ENCODE results near the gene LAMB4. TPM values are rescaled to one million over a fixed set of nuclear protein-coding genes. Genes with fewer than 3 reads are reported as not detected.
"Not testable (repeated sequence)": the region's sequence is repeated elsewhere in the genome, so short reads cannot be mapped to it uniquely, and the experiment has no call there.

LAMB4 gene
- total and polyA plus RNA-seq, 2 donors, result 0.16 to 0.90 TPM

DNA sequence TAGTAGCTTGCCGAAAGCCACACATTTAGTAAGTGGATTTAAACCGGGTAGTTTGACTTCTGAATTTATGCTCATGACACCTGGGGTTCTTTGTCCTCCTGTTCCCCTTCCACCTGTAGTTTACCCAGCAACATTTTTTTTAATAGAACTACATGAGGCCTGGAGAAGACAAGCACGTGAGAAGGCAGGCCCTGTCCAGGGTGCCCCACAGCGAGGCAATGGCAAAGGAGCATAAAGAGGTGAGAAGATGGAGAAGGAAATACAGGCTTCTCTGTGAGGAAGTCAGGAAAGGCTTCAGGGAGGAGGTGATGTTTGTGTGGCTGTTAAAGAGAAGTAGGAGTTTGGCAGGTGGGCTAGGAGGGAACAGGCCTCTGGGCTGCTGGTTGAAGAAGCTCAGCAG is 76.9 kb downstream of the LAMB4 start:
- no peak overlapping the region for H3K27ac ChIP-seq (ENCODE audit: low read depth)
- WGBS, result 88% methylated on average over 4 of the region's 4 CpGs
- no peaks in the 10 kb centered on the region for H3K4me1 ChIP-seq (ENCODE audit: insufficient read depth)
- no peak for DNase-seq (ENCODE audit: extremely low spot score)
- H3K4me3 ChIP-seq (ENCODE audit: low read depth, low read length), result no peak overlapping the region
- H3K36me3 ChIP-seq (ENCODE audit: insufficient read depth), result no peaks in the 10 kb centered on the region

GRCh38 chr7:108051454-108051853 is 78.7 kb downstream of the LAMB4 start:
- DNase-seq (ENCODE audit: extremely low spot score), result no peak
- Histone ChIP-seq H3K36me3 (ENCODE audit: insufficient read depth) (no peaks in the 10 kb centered on the region), H3K4me3 (ENCODE audit: low read depth, low read length) (no peak overlapping the region), H3K27ac (ENCODE audit: low read depth) (no peak overlapping the region), H3K4me1 (ENCODE audit: insufficient read depth) (no peaks in the 10 kb centered on the region)
- 26% methylated on average over 1 of the region's 1 CpG for WGBS

GRCh38 chr7:108049962-108050361 is 80.2 kb downstream of the LAMB4 start:
- WGBS, result 91% methylated on average over 3 of the region's 3 CpGs
- no peak overlapping the region for H3K27ac ChIP-seq (ENCODE audit: low read depth)
- H3K4me1 ChIP-seq (ENCODE audit: insufficient read depth), result no peaks in the 10 kb centered on the region
- H3K4me3 ChIP-seq (ENCODE audit: low read depth, low read length), result no peak overlapping the region
- H3K36me3 ChIP-seq (ENCODE audit: insufficient read depth), result no peaks in the 10 kb centered on the region
- no peak for DNase-seq (ENCODE audit: extremely low spot score)

DNA sequence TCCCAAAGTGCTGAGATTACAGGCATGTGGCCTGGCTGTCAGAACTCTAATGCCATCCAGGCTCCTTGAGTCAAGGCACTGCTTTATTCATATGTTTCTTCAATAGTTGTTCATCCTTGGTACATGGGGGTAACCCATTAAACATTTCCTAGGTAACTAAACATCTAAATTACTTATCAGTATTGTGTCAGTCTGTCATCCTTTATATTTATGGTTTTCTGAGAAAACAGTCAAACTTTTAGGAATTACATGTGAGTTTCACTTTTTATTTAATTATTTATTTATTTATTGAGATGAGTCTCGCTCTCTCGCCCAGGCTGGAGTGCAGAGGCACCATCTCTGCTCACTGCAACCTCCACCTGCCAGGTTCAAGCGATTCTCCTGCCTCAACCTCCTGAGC is 81.7 kb downstream of the LAMB4 start:
- Histone ChIP-seq H3K4me1 (ENCODE audit: insufficient read depth) (no peaks in the 10 kb centered on the region), H3K27ac (ENCODE audit: low read depth) (no peak overlapping the region), H3K4me3 (ENCODE audit: low read depth, low read length) (no peak overlapping the region), H3K36me3 (ENCODE audit: insufficient read depth) (no peaks in the 10 kb centered on the region)
- DNase-seq (ENCODE audit: extremely low spot score), result no peak
- 97% methylated on average over 3 of the region's 3 CpGs for WGBS

DNA sequence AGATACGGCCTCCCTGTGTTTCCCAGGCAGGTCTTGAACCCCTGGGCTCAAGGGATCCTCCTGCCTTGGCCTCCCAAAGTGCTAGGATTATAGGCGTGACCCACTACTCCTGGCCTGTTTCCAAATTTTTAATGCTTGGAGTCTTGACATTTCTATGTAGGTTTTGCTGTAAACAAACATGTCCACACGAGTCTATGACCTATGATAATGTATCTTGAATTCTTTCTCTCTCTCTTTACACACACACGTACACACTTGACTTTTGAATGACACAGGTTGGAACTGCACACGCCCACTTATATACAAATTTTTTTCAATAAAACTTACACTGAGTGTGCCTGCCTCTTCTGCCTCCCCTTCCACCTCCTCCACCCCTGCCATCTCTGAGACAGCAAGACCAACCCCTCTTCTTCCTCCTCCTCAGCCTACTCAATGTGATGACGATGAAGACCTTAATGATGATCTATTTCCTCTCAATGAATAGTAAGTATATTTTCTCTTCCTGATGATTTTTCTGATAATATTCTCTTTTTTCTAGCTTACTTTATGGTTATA is 83.1 kb downstream of the LAMB4 start:
- Histone ChIP-seq H3K27ac (ENCODE audit: low read depth) (no peak overlapping the region), H3K36me3 (ENCODE audit: insufficient read depth) (no peaks in the 10 kb centered on the region), H3K4me3 (ENCODE audit: low read depth, low read length) (no peak overlapping the region), H3K4me1 (ENCODE audit: insufficient read depth) (no peaks in the 10 kb centered on the region)
- DNase-seq (ENCODE audit: extremely low spot score), result no peak
- 86% methylated on average over 6 of the region's 6 CpGs for WGBS

GRCh38 chr7:108045669-108046068 is 84.5 kb downstream of the LAMB4 start:
- WGBS, result 49% methylated on average over 1 of the region's 1 CpG
- no peak for DNase-seq (ENCODE audit: extremely low spot score)

DNA sequence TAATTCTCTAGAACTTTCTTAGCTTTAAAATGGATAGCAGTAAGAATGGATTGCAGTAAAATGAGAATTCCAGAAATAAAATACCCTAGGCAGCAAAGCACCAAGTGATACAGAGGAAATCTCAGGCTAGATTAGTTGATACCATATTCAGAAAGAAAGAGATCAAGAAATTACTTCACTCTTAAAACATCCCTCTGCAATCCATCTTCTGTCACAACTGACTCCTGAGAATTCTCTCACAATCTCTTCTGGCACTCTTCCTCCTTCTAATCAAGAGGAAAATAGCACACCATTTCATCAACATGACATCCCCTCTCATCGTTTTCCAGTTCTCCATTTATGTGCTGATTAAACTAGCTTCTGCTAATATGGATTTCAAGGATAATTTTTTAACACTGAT is 85.0 kb downstream of the LAMB4 start:
- 8% methylated on average over 1 of the region's 1 CpG for WGBS
- no peak for DNase-seq (ENCODE audit: extremely low spot score)
- no peaks in the 10 kb centered on the region for H3K36me3 ChIP-seq (ENCODE audit: insufficient read depth)
- H3K4me3 ChIP-seq (ENCODE audit: low read depth, low read length), result no peak overlapping the region
- no peaks in the 10 kb centered on the region for H3K4me1 ChIP-seq (ENCODE audit: insufficient read depth)
- no peak overlapping the region for H3K27ac ChIP-seq (ENCODE audit: low read depth)

More at GRCh38 chr7:108045669-108046068, 84.5 kb downstream of the LAMB4 start:
- Histone ChIP-seq H3K4me3 (ENCODE audit: low read depth, low read length) (no peak overlapping the region), H3K36me3 (ENCODE audit: insufficient read depth) (no peaks in the 10 kb centered on the region), H3K27ac (ENCODE audit: low read depth) (no peak overlapping the region), H3K4me1 (ENCODE audit: insufficient read depth) (no peaks in the 10 kb centered on the region)

- H3K36me3 ChIP-seq (ENCODE audit: insufficient read depth), result no peaks in the 10 kb centered on the region
- H3K4me1 ChIP-seq (ENCODE audit: insufficient read depth), result no peaks in the 10 kb centered on the region
- WGBS, result 93% methylated on average over 2 of the region's 2 CpGs
- DNase-seq (ENCODE audit: extremely low spot score), result no peak
- no peak overlapping the region for H3K27ac ChIP-seq (ENCODE audit: low read depth)
- H3K4me3 ChIP-seq (ENCODE audit: low read depth, low read length), result no peak overlapping the region
Observed at GRCh38 chr7:108044345-108044744, 85.8 kb downstream of the LAMB4 start.

- no peak for DNase-seq (ENCODE audit: extremely low spot score)
- Histone ChIP-seq H3K36me3 (ENCODE audit: insufficient read depth) (no peaks in the 10 kb centered on the region), H3K4me1 (ENCODE audit: insufficient read depth) (no peaks in the 10 kb centered on the region), H3K4me3 (ENCODE audit: low read depth, low read length) (no peak overlapping the region), H3K27ac (ENCODE audit: low read depth) (no peak overlapping the region)
Observed at GRCh38 chr7:108038986-108039385, 91.2 kb downstream of the LAMB4 start.

- H3K27ac ChIP-seq (ENCODE audit: low read depth), result no peak overlapping the region
- WGBS, result 76% methylated on average over 1 of the region's 1 CpG
- H3K4me1 ChIP-seq (ENCODE audit: insufficient read depth), result no peaks in the 10 kb centered on the region
- H3K4me3 ChIP-seq (ENCODE audit: low read depth, low read length), result no peak overlapping the region
- no peaks in the 10 kb centered on the region for H3K36me3 ChIP-seq (ENCODE audit: insufficient read depth)
- DNase-seq (ENCODE audit: extremely low spot score), result no peak
Observed at GRCh38 chr7:108037741-108038140, 92.4 kb downstream of the LAMB4 start.

DNA sequence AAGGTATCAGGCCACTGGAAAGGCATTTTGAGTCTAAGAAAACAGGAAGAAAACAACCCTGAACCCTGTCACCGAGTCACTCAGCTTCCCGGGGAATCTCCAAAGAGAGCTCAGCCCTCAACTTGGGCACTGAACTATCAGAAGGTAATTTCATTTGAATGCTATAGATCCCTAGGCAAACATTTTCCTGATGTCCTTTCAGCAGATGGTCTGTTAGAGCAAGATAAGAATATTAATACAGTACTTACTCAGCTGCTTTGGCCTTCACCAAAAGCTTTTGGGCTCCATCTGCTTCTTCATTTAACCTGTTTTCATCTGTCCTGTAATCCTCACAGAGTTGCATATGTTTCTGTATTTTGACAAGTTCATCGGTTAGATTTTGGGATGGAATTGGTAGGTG is 93.0 kb downstream of the LAMB4 start:
- DNase-seq (ENCODE audit: extremely low spot score), result no peak
- H3K4me3 ChIP-seq (ENCODE audit: low read depth, low read length), result no peak overlapping the region
- H3K4me1 ChIP-seq (ENCODE audit: insufficient read depth), result no peaks in the 10 kb centered on the region
- 81% methylated on average over 3 of the region's 3 CpGs for WGBS
- H3K36me3 ChIP-seq (ENCODE audit: insufficient read depth), result no peaks in the 10 kb centered on the region
- H3K27ac ChIP-seq (ENCODE audit: low read depth), result no peak overlapping the region

DNA sequence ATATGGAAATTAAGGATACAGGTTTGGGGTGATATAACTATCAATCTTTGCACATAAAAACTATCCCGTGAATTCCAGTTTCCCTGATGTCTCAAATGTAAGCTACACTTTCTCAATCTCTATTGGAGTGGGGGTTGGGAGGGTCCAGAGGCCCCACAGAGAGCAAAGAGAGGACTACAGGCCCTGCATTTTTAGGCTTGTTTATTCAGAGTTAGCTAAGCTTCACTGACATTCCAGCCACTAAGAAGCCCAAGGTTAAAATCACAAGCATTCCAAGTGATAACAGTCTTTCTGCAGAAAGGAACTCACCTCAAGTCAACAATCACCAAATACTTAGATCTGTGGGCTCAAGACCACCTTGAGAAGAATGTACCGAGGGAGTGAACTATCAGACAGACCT is 95.6 kb downstream of the LAMB4 start:
- no peaks in the 10 kb centered on the region for H3K4me1 ChIP-seq (ENCODE audit: insufficient read depth)
- no peak overlapping the region for H3K4me3 ChIP-seq (ENCODE audit: low read depth, low read length)
- DNase-seq (ENCODE audit: extremely low spot score), result no peak
- no peaks in the 10 kb centered on the region for H3K36me3 ChIP-seq (ENCODE audit: insufficient read depth)
- H3K27ac ChIP-seq (ENCODE audit: low read depth), result no peak overlapping the region
- WGBS, result 75% methylated on average over 2 of the region's 2 CpGs

- WGBS, result 85% methylated on average over 5 of the region's 5 CpGs
- H3K4me3 ChIP-seq (ENCODE audit: low read depth, low read length), result no peak overlapping the region
- H3K4me1 ChIP-seq (ENCODE audit: insufficient read depth), result no peaks in the 10 kb centered on the region
- no peaks in the 10 kb centered on the region for H3K36me3 ChIP-seq (ENCODE audit: insufficient read depth)
- no peak overlapping the region for H3K27ac ChIP-seq (ENCODE audit: low read depth)
- DNase-seq (ENCODE audit: extremely low spot score), result no peak
Observed at GRCh38 chr7:108033776-108034497, 96.2 kb downstream of the LAMB4 start.

- H3K4me3 ChIP-seq (ENCODE audit: low read depth, low read length); DNase-seq (ENCODE audit: extremely low spot score); H3K4me1 ChIP-seq (ENCODE audit: insufficient read depth); H3K27ac ChIP-seq (ENCODE audit: low read depth); H3K36me3 ChIP-seq (ENCODE audit: insufficient read depth): not testable (repeated sequence)
- 88% methylated on average over 8 of the region's 8 CpGs for WGBS
Observed at GRCh38 chr7:108033309-108033708, 96.9 kb downstream of the LAMB4 start.

All from urinary bladder (tissue), 4 donors.